Neural cell (in vitro differentiated cells): ENCODE measurements around the gene LMCD1.

Source experiments
- CTCF ChIP-seq: fragments of 450-650 bp; IDR thresholded peaks from 2 replicates; pipeline ENCODE4 v1.5.1; 2014; ENCODE audit warnings: antibody characterized with exemption, mild to moderate bottlenecking, moderate library complexity; ENCODE audit not compliant: poor library complexity, severe bottlenecking
- EZH2 ChIP-seq: fragments of 200-600, 300-800 bp; shearing (Covaris generic), sonication (generic); IDR thresholded peaks from 2 replicates; pipeline ENCODE4 v1.6.1; 2014; ENCODE audit warnings: antibody characterized with exemption, low read length, borderline replicate concordance, mild to moderate bottlenecking; ENCODE audit not compliant: insufficient read depth, poor library complexity, severe bottlenecking
- POLR2AphosphoS5 ChIP-seq: IDR thresholded peaks from 2 replicates; pipeline ENCODE4 v1.6.1; 2012
- RAD21 ChIP-seq: fragments of 450-650 bp; conservative IDR thresholded peaks from 2 replicates; pipeline ENCODE4 v1.6.1; 2014; ENCODE audit warnings: antibody characterized with exemption, mild to moderate bottlenecking, moderate library complexity
- REST ChIP-seq: IDR thresholded peaks from 2 replicates; pipeline ENCODE4 v1.6.1; 2012; ENCODE audit warnings: borderline replicate concordance
- SMC3 ChIP-seq: fragments of 450-650 bp; conservative IDR thresholded peaks from 2 replicates; pipeline ENCODE4 v1.6.1; 2014; ENCODE audit warnings: antibody characterized with exemption, mild to moderate bottlenecking, moderate library complexity; ENCODE audit not compliant: poor library complexity
- TAF1 ChIP-seq: IDR thresholded peaks from 2 replicates; pipeline ENCODE4 v1.6.1; 2012; ENCODE audit warnings: low read depth

- TF ChIP-seq SMC3: no peak
- TF ChIP-seq CTCF: no peak
- TF ChIP-seq POLR2AphosphoS5: no peak
- no peak for TF ChIP-seq REST
- TF ChIP-seq RAD21: no peak
- no peak for TF ChIP-seq EZH2
- no peak for TF ChIP-seq TAF1
These were observed 8.3 kb downstream of the LMCD1 start for GRCh38 chr3:8509961-8510360.
